ENCODE data around the gene IDH1. TPM values are rescaled to one million over a fixed set of nuclear protein-coding genes. Genes with fewer than 3 reads are reported as not detected.

IDH1 gene
- total RNA-seq = 100 to 1,000 TPM; 305 to 431 TPM
- polyA plus RNA-seq (2013, experiment 1 of 2) = 228 TPM
- polyA plus RNA-seq (2013, experiment 2 of 2) = 244 TPM
- long read RNA-seq, experiment 1, transcript IDH1-201 (10 exons, 2,382 nt) = major isoform, 68 of 161 reads
- long read RNA-seq, experiment 1, partial matches to known transcripts = 61 of 161 reads
- long read RNA-seq, experiment 1, other reads (novel, unspliced or antisense) = 27 of 161 reads
- long read RNA-seq, experiment 2, transcript IDH1-201 (10 exons, 2,382 nt) = major isoform, 981 of 1,062 reads
- long read RNA-seq, experiment 2, partial matches to known transcripts = 37 of 1,062 reads
- long read RNA-seq, experiment 2, other reads (novel, unspliced or antisense) = 31 of 1,062 reads
- long read RNA-seq, experiment 3, transcript IDH1-207 (4 exons, 1,614 nt) = minor isoform, 16 of 3,738 reads
- long read RNA-seq, experiment 3, transcript IDH1-205 (10 exons, 2,298 nt) = minor isoform, 17 of 3,738 reads
- long read RNA-seq, experiment 3, transcript IDH1-209 (3 exons, 1,044 nt) = minor isoform, 7 of 3,738 reads
- long read RNA-seq, experiment 3, transcript IDH1-201 (10 exons, 2,382 nt) = major isoform, 3,576 of 3,738 reads
- long read RNA-seq, experiment 3, partial matches to known transcripts = 45 of 3,738 reads
- long read RNA-seq, experiment 3, other reads (novel, unspliced or antisense) = 66 of 3,738 reads
- long read RNA-seq, experiment 4, transcript IDH1-207 (4 exons, 1,614 nt) = minor isoform, 6 of 722 reads
- long read RNA-seq, experiment 4, transcript IDH1-201 (10 exons, 2,382 nt) = major isoform, 606 of 722 reads
- long read RNA-seq, experiment 4, partial matches to known transcripts = 84 of 722 reads
- long read RNA-seq, experiment 4, other reads (novel, unspliced or antisense) = 16 of 722 reads

- no peaks in the 10 kb centered on the region for H3K4me1 ChIP-seq (ENCODE audit: control insufficient read depth, insufficient read depth, low read length)
- DNase-seq = peak; percentile 100
- H3K9ac ChIP-seq (ENCODE audit: extremely low read depth, low read length, poor library complexity, severe bottlenecking) = peak within 1 kb of the TSS; percentile 66
- peak within 1 kb of the TSS; percentile 90 for H3K27ac ChIP-seq (ENCODE audit: low read depth, low read length)
- no peaks in the 10 kb centered on the region for H3K27me3 Mint-ChIP-seq (ENCODE audit: insufficient read depth)
- H3K27ac Mint-ChIP-seq = peak within 1 kb of the TSS; percentile 97
- no peaks in the 10 kb centered on the region for H3K9me3 Mint-ChIP-seq
- no peaks in the 10 kb centered on the region for H3K27me3 ChIP-seq (ENCODE audit: control insufficient read depth, insufficient read depth, low read length, poor library complexity, severe bottlenecking)
- no peaks in the 10 kb centered on the region for H3K9me3 ChIP-seq (ENCODE audit: control insufficient read depth, low read length)
- H3K36me3 ChIP-seq (ENCODE audit: control insufficient read depth, insufficient read depth, low read length) = peaks cover 37% of the 10 kb centered on the region
- H3K36me3 Mint-ChIP-seq (ENCODE audit: low read depth) = peaks cover 34% of the 10 kb centered on the region
- WGBS, 2 experiments (ENCODE audit: insufficient coverage in 1 of 2, insufficient read length in 1 of 2) = 0 to 2% methylated on average over 18 to 48 of the region's 48 CpGs
- TF ChIP-seq CTCF (conservative IDR thresholded peaks at IDR 0.05) = peak; percentile 81
- H3K4me3 ChIP-seq (ENCODE audit: low read length) = peak within 1 kb of the TSS; percentile 100
- peak within 1 kb of the TSS; percentile 99 for H3K4me3 Mint-ChIP-seq
- peaks cover 42% of the 10 kb centered on the region for H3K4me1 Mint-ChIP-seq
Measured at GRCh38 chr2:208254871-208255556, at the start of gene IDH1. Gene IDH1 (minus strand): TSS chr2:208255071. CDS start chr2:208251551, 3,520 bp downstream.

GRCh38 chr2:208304157-208304556, 49.3 kb upstream of the IDH1 start:
- H3K4me3 ChIP-seq (ENCODE audit: low read length) = no peak overlapping the region
- TF ChIP-seq CTCF (conservative IDR thresholded peaks at IDR 0.05) = no peak
- H3K4me1 ChIP-seq (ENCODE audit: control insufficient read depth, insufficient read depth, low read length) = no peaks in the 10 kb centered on the region
- H3K27ac ChIP-seq (ENCODE audit: low read depth, low read length) = no peak overlapping the region
- H3K27me3 Mint-ChIP-seq (ENCODE audit: insufficient read depth) = peaks cover 7% of the 10 kb centered on the region
- H3K36me3 ChIP-seq (ENCODE audit: control insufficient read depth, insufficient read depth, low read length) = peaks cover 83% of the 10 kb centered on the region
- no peak overlapping the region for H3K4me3 Mint-ChIP-seq
- H3K9ac ChIP-seq (ENCODE audit: extremely low read depth, low read length, poor library complexity, severe bottlenecking) = no peak overlapping the region
- no peaks in the 10 kb centered on the region for H3K9me3 Mint-ChIP-seq
- no peak overlapping the region for H3K27ac Mint-ChIP-seq
- no peak for DNase-seq
- peaks cover 14% of the 10 kb centered on the region for H3K27me3 ChIP-seq (ENCODE audit: control insufficient read depth, insufficient read depth, low read length, poor library complexity, severe bottlenecking)
- H3K4me1 Mint-ChIP-seq = no peaks in the 10 kb centered on the region
- WGBS, 2 experiments (ENCODE audit: insufficient coverage in 1 of 2, insufficient read length in 1 of 2) = 92 to 97% methylated on average over 4 of the region's 4 CpGs
- no peaks in the 10 kb centered on the region for H3K9me3 ChIP-seq (ENCODE audit: control insufficient read depth, low read length)
- peaks cover 72% of the 10 kb centered on the region for H3K36me3 Mint-ChIP-seq (ENCODE audit: low read depth)
